ENCODE measurements around the gene LY9.

LY9 gene

DNA sequence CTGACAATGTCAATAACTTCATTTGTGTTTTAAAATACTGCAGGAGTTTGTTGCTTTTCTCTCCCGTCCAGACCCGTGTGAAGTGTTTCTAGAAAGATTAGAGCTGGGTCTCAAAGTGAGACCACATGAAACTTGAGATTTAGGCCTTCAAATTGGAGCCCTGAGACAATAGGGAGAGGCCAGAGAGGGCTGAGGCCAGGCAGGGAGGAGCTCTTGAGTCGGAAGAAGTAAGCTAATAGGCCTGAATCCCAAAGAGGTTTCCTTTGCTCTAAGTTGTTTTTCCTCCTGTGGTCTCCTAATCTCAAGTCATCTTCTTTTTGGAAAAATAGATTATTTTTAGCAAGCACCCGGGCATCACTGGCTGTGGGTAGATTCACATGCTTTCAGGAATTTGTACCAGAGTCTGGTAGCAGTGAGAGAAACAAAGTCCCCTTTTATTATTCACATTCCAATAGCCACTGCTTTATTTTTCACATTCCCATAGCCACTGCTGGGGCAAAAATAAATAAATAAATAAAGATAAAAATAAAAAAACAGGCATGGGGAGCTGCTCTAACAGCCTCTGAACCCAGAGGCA lies 41.1 kb downstream of the LY9 start:
- DNase-seq (ENCODE audit: low spot score), result no peak

GRCh38 chr1:160837558-160838205 lies 41.7 kb downstream of the LY9 start:
- no peak for DNase-seq (ENCODE audit: low spot score)

- no peak for DNase-seq (ENCODE audit: low spot score)
Observed at GRCh38 chr1:160838888-160839287, 42.9 kb downstream of the LY9 start.

DNA sequence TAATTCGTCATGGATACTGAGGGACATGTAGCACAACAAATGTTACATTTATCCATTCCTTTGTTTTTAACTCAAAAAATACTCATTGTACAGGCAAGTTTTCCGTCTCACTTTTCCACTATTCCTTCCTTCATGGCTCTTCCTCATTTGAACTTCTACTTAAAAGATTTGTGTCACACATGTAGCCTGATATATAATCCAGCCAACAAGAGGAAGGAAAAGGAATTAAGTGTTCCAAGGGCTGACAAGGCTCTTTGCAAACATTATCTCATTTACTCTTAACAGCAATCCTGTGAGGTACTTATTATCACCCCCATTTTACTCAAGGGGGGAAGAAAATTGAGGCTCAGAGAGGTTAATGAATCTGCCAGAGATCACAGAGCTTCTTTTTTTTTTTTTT lies 43.8 kb downstream of the LY9 start:
- no peak for DNase-seq (ENCODE audit: low spot score)

DNA sequence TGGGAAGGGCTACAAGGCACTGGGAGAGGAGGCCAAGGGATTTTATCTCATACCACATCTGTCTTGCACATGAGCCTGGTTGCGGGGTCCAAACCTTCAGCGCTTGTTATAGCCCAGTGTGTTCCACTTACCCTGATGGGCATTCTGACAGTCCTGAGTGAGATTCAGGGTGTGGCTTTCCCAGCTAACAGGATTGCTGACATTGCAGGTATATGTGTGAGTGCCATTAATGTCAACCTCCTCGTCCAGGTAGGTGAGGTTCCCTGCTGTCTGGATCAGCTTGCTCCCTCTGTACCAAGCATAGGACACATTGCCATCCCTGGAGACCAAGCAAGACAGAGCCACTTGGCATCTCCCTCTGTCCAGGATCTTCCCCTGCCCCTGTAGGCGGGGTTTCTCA lies 45.1 kb downstream of the LY9 start:
- no peak for DNase-seq (ENCODE audit: low spot score)

GRCh38 chr1:160844447-160845232 lies 48.7 kb downstream of the LY9 start:
- DNase-seq (ENCODE audit: low spot score), result no peak

GRCh38 chr1:160846281-160846680 lies 50.3 kb downstream of the LY9 start:
- DNase-seq (ENCODE audit: low spot score), result no peak

- DNase-seq (ENCODE audit: low spot score), result no peak
Observed at GRCh38 chr1:160850541-160850940, 54.6 kb downstream of the LY9 start.

GRCh38 chr1:160850993-160851392 lies 55.0 kb downstream of the LY9 start:
- DNase-seq (ENCODE audit: low spot score), result no peak

GRCh38 chr1:160853014-160853413 lies 57.0 kb downstream of the LY9 start:
- DNase-seq (ENCODE audit: low spot score), result no peak

- no peak for DNase-seq (ENCODE audit: low spot score)
Observed at GRCh38 chr1:160853754-160854153, 57.8 kb downstream of the LY9 start.

GRCh38 chr1:160855181-160855981 lies 59.4 kb downstream of the LY9 start:
- DNase-seq (ENCODE audit: low spot score), result no peak

DNA sequence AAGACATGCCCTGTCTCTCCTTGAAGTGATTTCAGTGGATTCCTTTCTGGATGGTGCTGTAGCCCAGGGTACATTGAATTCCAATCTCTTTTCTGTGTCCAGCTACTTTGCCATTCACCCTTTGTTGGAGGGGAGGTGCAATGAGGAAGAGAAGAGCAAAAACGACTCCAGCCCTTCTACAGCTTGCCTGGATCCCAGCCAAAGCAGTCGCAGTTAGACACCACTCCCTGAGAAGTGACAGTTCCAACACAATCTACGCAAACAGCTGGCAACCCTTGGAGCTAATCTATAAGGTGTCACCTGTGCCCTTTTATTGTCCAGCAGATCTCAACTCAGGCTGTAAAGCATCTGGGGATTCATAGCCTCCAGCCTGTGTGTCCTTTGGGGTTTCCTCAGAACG lies 62.1 kb downstream of the LY9 start:
- DNase-seq (ENCODE audit: low spot score), result no peak

DNA sequence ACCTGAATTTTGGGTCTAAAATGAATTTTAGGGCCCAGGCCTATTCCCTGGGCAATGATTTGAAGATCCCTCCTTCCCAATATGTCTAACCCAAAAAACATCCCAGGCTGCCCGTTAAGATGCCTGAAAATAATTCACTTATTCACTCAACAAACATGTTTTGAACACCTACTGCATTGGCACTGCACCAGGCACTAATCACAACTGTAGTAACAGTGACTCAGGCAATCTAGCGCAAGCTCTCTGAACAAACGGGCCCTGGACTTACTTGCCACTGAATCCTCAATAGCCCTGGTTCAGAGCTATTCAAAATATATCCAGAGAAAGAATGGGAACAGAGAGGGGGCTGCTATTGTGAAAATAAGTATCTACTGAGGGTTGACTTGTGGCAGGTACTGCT lies 62.5 kb downstream of the LY9 start:
- no peak for DNase-seq (ENCODE audit: low spot score)

GRCh38 chr1:160859166-160859565 lies 63.2 kb downstream of the LY9 start:
- no peak for DNase-seq (ENCODE audit: low spot score)

- DNase-seq (ENCODE audit: low spot score), result no peak
Observed at GRCh38 chr1:160860840-160861505, 65.0 kb downstream of the LY9 start.

DNA sequence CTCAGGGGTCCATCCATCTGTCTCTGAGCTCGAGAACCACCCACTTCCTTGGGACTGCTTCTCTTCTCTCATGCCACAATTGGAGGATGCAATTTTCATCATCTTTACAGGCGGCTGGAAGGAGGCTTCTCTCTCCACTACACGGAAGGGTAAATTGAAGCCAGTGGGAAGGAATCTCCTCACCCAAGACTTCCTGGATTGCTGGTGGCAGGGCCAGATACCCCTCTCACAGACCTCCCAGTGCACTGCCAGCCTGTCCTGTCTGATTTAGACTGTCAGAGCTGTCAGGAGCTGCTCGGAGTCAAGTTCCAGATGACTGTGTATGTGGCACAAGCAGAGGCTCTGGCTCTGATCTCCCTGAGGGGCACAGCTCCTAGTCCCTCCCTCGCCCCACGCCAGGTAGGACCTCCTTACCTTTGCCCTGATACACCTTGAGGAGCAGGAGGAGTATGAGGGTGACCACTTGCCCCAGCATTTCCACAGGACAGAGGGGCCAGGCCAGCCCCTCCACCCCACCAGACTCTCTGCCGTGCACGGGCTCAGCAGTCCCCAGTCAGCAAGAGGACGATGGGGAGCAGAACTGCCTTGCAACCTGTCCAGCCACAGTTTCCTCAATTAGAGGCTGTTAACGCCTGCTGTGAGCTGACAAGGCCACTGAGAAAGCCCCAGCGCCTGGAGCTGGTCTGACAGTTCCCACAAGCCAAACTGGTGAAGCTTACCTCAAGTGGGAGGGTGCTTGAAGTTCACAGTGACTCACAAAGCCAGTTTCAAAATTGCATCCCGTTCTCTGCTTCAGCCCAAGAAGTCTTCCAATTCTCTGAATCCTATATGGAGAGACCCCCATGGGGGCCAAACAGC lies 66.5 kb downstream of the LY9 start, which contains the start of gene CD244:
Gene CD244, minus strand, starts transcription at position 685 of the 858 bp plus-strand sequence. Its CDS starts 210 bp downstream, at position 475.
- DNase-seq (ENCODE audit: low spot score), result no peak

DNA sequence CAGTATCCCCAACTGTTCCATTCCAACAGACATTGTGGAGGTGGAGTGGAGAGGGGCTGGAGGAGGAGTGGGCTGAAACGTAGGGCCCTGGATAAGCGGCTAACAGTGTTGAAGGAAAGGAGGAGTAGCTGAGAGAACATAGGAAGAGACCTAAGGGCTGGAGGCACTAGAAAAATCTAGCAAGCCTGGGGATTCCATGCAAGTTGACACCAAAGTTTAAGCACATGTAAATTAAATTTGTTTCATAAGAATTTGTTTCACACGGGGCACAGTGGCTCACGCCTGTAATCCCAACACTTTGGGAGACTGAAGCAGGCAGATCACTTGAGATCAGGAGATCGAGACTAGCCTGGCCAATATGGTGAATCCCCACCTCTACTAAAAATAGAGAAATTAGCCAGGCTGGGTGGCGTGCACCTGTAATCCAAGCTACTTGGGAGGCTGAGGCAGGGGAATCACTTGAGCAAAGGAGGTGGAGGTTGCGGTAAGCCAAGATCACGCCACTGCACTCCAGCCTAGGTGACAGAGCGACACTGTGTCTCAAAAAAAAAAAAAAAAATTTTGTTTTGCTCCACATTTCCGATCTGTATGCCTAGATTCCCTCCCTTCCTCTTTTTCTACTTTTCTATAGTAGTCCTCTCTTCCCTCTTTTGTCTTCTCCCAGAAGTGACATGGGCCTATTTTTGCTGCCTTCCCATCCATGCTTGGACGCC lies 67.2 kb downstream of the LY9 start:
- no peak for DNase-seq (ENCODE audit: low spot score)

GRCh38 chr1:160863774-160864131 lies 67.8 kb downstream of the LY9 start:
- DNase-seq (ENCODE audit: low spot score), result no peak

- DNase-seq (ENCODE audit: low spot score), result no peak
Observed at GRCh38 chr1:160864173-160864572, 68.2 kb downstream of the LY9 start.

All from cerebellar cortex (tissue), 1 donor.